Endothelial cell of umbilical vein (primary cell): ENCODE data around the gene PPP1R18. TPM values are rescaled to one million over a fixed set of nuclear protein-coding genes. Genes with fewer than 3 reads are reported as not detected.
A peak's percentile ranks its signal among the peaks of the same experiment; 100 is the strongest.

Experiments
- BruUV-seq: library from RNA; stranded (reverse); fragments of 400-500 nt; replicated peaks from 2 replicates; lab custom pipeline; 2021; lab: Mats Ljungman, UMichigan
- CTCF ChIA-PET: fragments of 300-600, 350-600 bp; sonication (Branson Sonifier 250); formaldehyde crosslinking; loops from one replicate; lab custom pipeline; 2021; ENCODE audit warnings: antibody characterized with exemption, inconsistent platforms; lab: Charles Lee
- POLR2A ChIA-PET: fragments of 300-600, 350-600 bp; sonication (Branson Sonifier 250); formaldehyde crosslinking; loops from one replicate; lab custom pipeline; 2021; ENCODE audit warnings: antibody characterized with exemption, inconsistent platforms; lab: Charles Lee
- DNase-seq: peaks from one replicate; pipeline ENCODE4 v3.0.0-alpha.2; 2011; ENCODE audit warnings: low read depth, low spot score
- FAIRE-seq: peaks from 2 replicates; lab custom pipeline; 2011; peaks lifted over from hg19 to GRCh38; lab: Jason Lieb, UNC
- H2AFZ ChIP-seq: 2 replicates; pipeline ENCODE4 v1.6.0; 2012; ENCODE audit warnings: low read depth, low read length, control low read depth, inconsistent platforms
- H3K27ac ChIP-seq: 2 replicates; pipeline ENCODE4 v1.5.1; 2011; ENCODE audit warnings: low read depth, mild to moderate bottlenecking, control low read depth, low read length, moderate library complexity; ENCODE audit not compliant: insufficient read depth
- H3K27me3 ChIP-seq, 2 experiments: 2 replicates each; pipeline versions ENCODE4 v1.6.0 to v1.6.1; 2011; ENCODE audit warnings: low read length in 2 of 2, mixed read lengths in 1 of 2; ENCODE audit not compliant: control insufficient read depth in 2 of 2, insufficient read depth in 2 of 2
- H3K36me3 ChIP-seq, 2 experiments: 2 replicates in 1 of 2; 3 replicates in 1 of 2; pipeline ENCODE4 v1.5.1; 2011; ENCODE audit warnings: low read length in 2 of 2, mild to moderate bottlenecking in 1 of 2, moderate library complexity in 1 of 2; ENCODE audit not compliant: control insufficient read depth in 2 of 2, insufficient read depth in 2 of 2; ENCODE audit errors: extremely low read depth in 1 of 2
- H3K4me1 ChIP-seq: 3 replicates; pipeline ENCODE4 v1.5.1; 2011; ENCODE audit warnings: mild to moderate bottlenecking, low read length; ENCODE audit not compliant: control insufficient read depth, insufficient read depth; ENCODE audit errors: extremely low read depth
- H3K4me2 ChIP-seq: 2 replicates; pipeline ENCODE4 v1.6.1; 2011; ENCODE audit warnings: low read length, control low read depth, mixed read lengths; ENCODE audit not compliant: insufficient read depth
- H3K4me3 ChIP-seq, 3 experiments: fragments of 200-600 bp in 1 of 3; sonication (generic), shearing (Covaris generic) in 1 of 3; replicated peaks in 1 of 3; 2 replicates each; pipeline ENCODE4 v1.5.1; 2011 to 2016; ENCODE audit warnings: control low read depth in 3 of 3, low read length in 3 of 3, mild to moderate bottlenecking in 2 of 3, inconsistent platforms in 1 of 3, low read depth in 1 of 3, moderate library complexity in 1 of 3; ENCODE audit not compliant: insufficient read depth in 1 of 3
- H3K79me2 ChIP-seq: 2 replicates; pipeline ENCODE4 v1.6.0; 2012; ENCODE audit warnings: low read length, inconsistent platforms; ENCODE audit not compliant: control insufficient read depth, insufficient read depth
- H3K9ac ChIP-seq: replicated peaks from 2 replicates; pipeline ENCODE3; 2011; ENCODE audit warnings: low read length, control low read depth; ENCODE audit not compliant: insufficient read depth; ENCODE audit errors: extremely low read depth
- H3K9me1 ChIP-seq: replicated peaks from 3 replicates; pipeline ENCODE4 v1.6.0; 2011; ENCODE audit warnings: mild to moderate bottlenecking, low read length; ENCODE audit not compliant: control insufficient read depth, insufficient read depth; ENCODE audit errors: extremely low read depth
- H3K9me3 ChIP-seq: replicated peaks from 2 replicates; pipeline ENCODE4 v1.5.1; 2012; ENCODE audit warnings: low read length, inconsistent platforms; ENCODE audit not compliant: control insufficient read depth, insufficient read depth
- H4K20me1 ChIP-seq: replicated peaks from 2 replicates; pipeline ENCODE3; 2011; ENCODE audit warnings: mild to moderate bottlenecking, low read length; ENCODE audit not compliant: control insufficient read depth, insufficient read depth; ENCODE audit errors: extremely low read depth
- CTCF ChIP-seq, 2 donors: IDR thresholded peaks; 1 replicate in 1 of 2; 2 replicates in 1 of 2; pipeline ENCODE4 v1.5.1; 2011; ENCODE audit warnings: low read length in 2 of 2, mild to moderate bottlenecking in 2 of 2, moderate library complexity in 2 of 2, control low read depth in 1 of 2, inconsistent platforms in 1 of 2, low read depth in 1 of 2; ENCODE audit not compliant: insufficient read depth in 1 of 2; ENCODE audit errors: extremely low read depth in 1 of 2
- EZH2 ChIP-seq: IDR thresholded peaks from 2 replicates; pipeline ENCODE4 v1.6.1; 2012; ENCODE audit warnings: borderline replicate concordance, low read depth, mild to moderate bottlenecking, moderate library complexity, low read length, inconsistent platforms; ENCODE audit not compliant: severe bottlenecking
- FOS ChIP-seq: IDR thresholded peaks from 2 replicates; pipeline ENCODE4 v1.6.1; 2011; ENCODE audit warnings: mild to moderate bottlenecking, low read length, moderate library complexity, borderline replicate concordance; ENCODE audit not compliant: insufficient read depth
- GATA2 ChIP-seq: IDR thresholded peaks from 2 replicates; pipeline ENCODE4 v1.7.0; 2011; ENCODE audit warnings: low read depth, mild to moderate bottlenecking, moderate library complexity, mixed read lengths, low read length; ENCODE audit not compliant: insufficient read length, insufficient read depth
- JUN ChIP-seq: IDR thresholded peaks from 2 replicates; pipeline ENCODE4 v1.6.1; 2011; ENCODE audit warnings: borderline replicate concordance, low read depth; ENCODE audit not compliant: insufficient read length, insufficient read depth
- MAX ChIP-seq: IDR thresholded peaks from 2 replicates; pipeline ENCODE4 v1.6.1; 2011; ENCODE audit not compliant: insufficient read depth, insufficient read length
- MYC ChIP-seq: IDR thresholded peaks from one replicate; pipeline ENCODE4 v1.6.1; 2011; ENCODE audit warnings: mild to moderate bottlenecking, low read depth, low read length
- POLR2A ChIP-seq: IDR thresholded peaks from 2 replicates; pipeline ENCODE4 v1.6.1; 2012; ENCODE audit warnings: low read depth, mild to moderate bottlenecking, control low read depth, low read length
- POLR2AphosphoS5 ChIP-seq: IDR thresholded peaks from 2 replicates; pipeline ENCODE4 v1.6.1; 2012; ENCODE audit warnings: low read depth, mild to moderate bottlenecking, control low read depth, low read length, moderate library complexity; ENCODE audit not compliant: insufficient read depth
- dilution Hi-C: fragments of 300-500 bp; cut with MboI; formaldehyde crosslinking; loops from one replicate; pipeline ENCODE4 v1.15.0; 2019; ENCODE audit warnings: low sequenced_read_pairs; ENCODE audit not compliant: extremely low pct_ligation_motif_present
- intact Hi-C: fragments of 100-400 bp; cut with micrococcal nuclease; formaldehyde crosslinking; loops from one replicate; pipeline ENCODE4 v1.10.0; 2022
- polyA plus RNA-seq, 4 experiments: library from polyadenylated mRNA; depleted of rRNA in 3 of 4; stranded (reverse) in 3 of 4; unstranded in 1 of 4; fragments of >200 nt; gene quantifications; 2 replicates each; pipeline versions ENCODE4 v1.2.1 to v1.2.3, GENCODE V29; 2011 to 2012; ENCODE audit warnings: missing spikeins in 1 of 4
- total RNA-seq: library from RNA; stranded (reverse); gene quantifications from 2 replicates; pipeline ENCODE4 v1.2.3, GENCODE V29; 2021

Gene PPP1R18
- total and polyA plus RNA-seq, 2 donors (not counting 3 experiments of a cell fraction or from before 2014, with no cell fraction given): 136 to 173 TPM

GRCh38 chr6:30684386-30685156 is 1.9 kb downstream of the PPP1R18 start:
- intact Hi-C loops (no loop called here), dilution Hi-C loops (no loop called here)
- TF ChIP-seq POLR2AphosphoS5: peak; percentile 46
- no peak for TF ChIP-seq MYC
- TF ChIP-seq POLR2A: peak; percentile 60
- TF ChIP-seq EZH2: no peak
- TF ChIP-seq MAX: no peak
- TF ChIP-seq CTCF (IDR thresholded peaks at IDR 0.05; ENCODE audit: extremely low read depth in 1 of 2, insufficient read depth in 1 of 2, low read depth in 1 of 2, low read length in 2 of 2): no peak
- no peak for TF ChIP-seq JUN
- no peak for TF ChIP-seq FOS
- no peak for TF ChIP-seq GATA2
- Histone ChIP-seq H3K27ac (peak overlapping the region; percentile 68), H3K27me3 (no peaks in the 10 kb centered on the region), H3K36me3 (no peaks in the 10 kb centered on the region), H3K4me1 (peaks cover 41% of the 10 kb centered on the region), H4K20me1 (no peaks in the 10 kb centered on the region), H3K4me3 (peak overlapping the region; percentile 81 to 93 (median 92)), H3K79me2 (peaks cover 89% of the 10 kb centered on the region), H3K9me3 (no peaks in the 10 kb centered on the region), H3K9ac (peak overlapping the region; percentile 91), H2AFZ (no peak overlapping the region), H3K9me1 (no peaks in the 10 kb centered on the region), H3K4me2 (peak overlapping the region; percentile 80)
- CTCF ChIA-PET: interaction anchor here (1.0 to 5.2 kb wide), 8 partner anchors 11 to 46 kb away, joined by 3 to 25 read pairs (median 4); partner anchors contain the start of gene DHX16
- BruUV-seq: no TSS peak
- peak; percentile 85 for FAIRE-seq
- DNase-seq: peak; percentile 35
- POLR2A ChIA-PET: interaction anchor here (0.7 to 1.8 kb wide), 2 partner anchors 33 to 37 kb away, joined by 3 to 6 read pairs; partner anchors contain the start of gene MDC1
